HepG2 (cell line): ENCODE results near the gene PRKCG. TPM values are rescaled to one million over a fixed set of nuclear protein-coding genes. Genes with fewer than 3 reads are reported as not detected.

Experiments
- ATF3 ChIP-seq: sonication (generic); formaldehyde crosslinking; IDR thresholded peaks from 2 replicates; pipeline ENCODE4 v1.4.0; 2020; ENCODE audit warnings: missing genetic modification reagents
- CSRNP1 ChIP-seq: sonication (generic); formaldehyde crosslinking; IDR thresholded peaks from 2 replicates; pipeline ENCODE4 v1.8.1; 2023; ENCODE audit warnings: mild to moderate bottlenecking, missing genetic modification reagents
- HNRNPK ChIP-seq: fragments of 200-400 bp; formaldehyde crosslinking; IDR thresholded peaks from 2 replicates; pipeline ENCODE4 v1.6.1; 2018; ENCODE audit warnings: low read length, low read depth, moderate library complexity, mild to moderate bottlenecking; ENCODE audit not compliant: poor library complexity, severe bottlenecking
- KLF16 ChIP-seq, 2 experiments: sonication (generic) in 1 of 2; formaldehyde crosslinking in 1 of 2; IDR thresholded peaks; 2 replicates each; pipeline versions ENCODE4 v1.6.1 to v1.8.0; 2016 to 2023; ENCODE audit warnings: missing genetic modification reagents in 2 of 2, missing compliant biosample characterization in 1 of 2
- MAF1 ChIP-seq: sonication (generic); formaldehyde crosslinking; IDR thresholded peaks from 2 replicates; pipeline ENCODE4 v1.5.0; 2020; ENCODE audit warnings: missing genetic modification reagents, borderline replicate concordance
- MTF1 ChIP-seq: sonication (generic); formaldehyde crosslinking; IDR thresholded peaks from 2 replicates; pipeline ENCODE4 v1.5.0; 2020; ENCODE audit warnings: missing genetic modification reagents
- NRL ChIP-seq: sonication (generic); formaldehyde crosslinking; IDR thresholded peaks from 2 replicates; pipeline ENCODE4 v1.5.0; 2020; ENCODE audit warnings: missing genetic modification reagents, mild to moderate bottlenecking, moderate library complexity, borderline replicate concordance
- POGZ ChIP-seq: sonication (generic); formaldehyde crosslinking; IDR thresholded peaks from 2 replicates; pipeline ENCODE4 v1.4.0; 2020; ENCODE audit warnings: mild to moderate bottlenecking, missing genetic modification reagents
- SAFB2 ChIP-seq: sonication (generic); formaldehyde crosslinking; IDR thresholded peaks from 2 replicates; pipeline ENCODE4 v1.5.1; 2020; ENCODE audit warnings: missing genetic modification reagents, low read depth, mild to moderate bottlenecking, borderline replicate concordance
- SMAD3 ChIP-seq: sonication (generic); formaldehyde crosslinking; IDR thresholded peaks from 2 replicates; pipeline ENCODE4 v1.4.0; 2020; ENCODE audit warnings: missing genetic modification reagents
- SMARCC2 ChIP-seq: fragments of 450-650 bp; IDR thresholded peaks from 2 replicates; pipeline ENCODE4 v1.6.1; 2017; ENCODE audit warnings: antibody characterized with exemption, mild to moderate bottlenecking
- SP5 ChIP-seq: IDR thresholded peaks from 2 replicates; pipeline ENCODE4 v1.6.1; 2016; ENCODE audit warnings: low read depth, borderline replicate concordance
- ZFP82 ChIP-seq: sonication (generic); formaldehyde crosslinking; IDR thresholded peaks from 2 replicates; pipeline ENCODE4 v1.5.1; 2020; ENCODE audit warnings: mild to moderate bottlenecking, missing genetic modification reagents, borderline replicate concordance
- ZNF460 ChIP-seq: sonication (generic); formaldehyde crosslinking; IDR thresholded peaks from 2 replicates; pipeline ENCODE4 v1.5.1; 2020; ENCODE audit warnings: missing genetic modification reagents, mild to moderate bottlenecking, borderline replicate concordance
- ZNF496 ChIP-seq: sonication (generic); formaldehyde crosslinking; IDR thresholded peaks from 2 replicates; pipeline ENCODE4 v1.8.1; 2023; ENCODE audit warnings: mild to moderate bottlenecking, moderate library complexity, missing genetic modification reagents; ENCODE audit not compliant: insufficient replicate concordance
- ZNF567 ChIP-seq: sonication (generic); formaldehyde crosslinking; IDR thresholded peaks from 2 replicates; pipeline ENCODE4 v1.8.1; 2023; ENCODE audit warnings: mild to moderate bottlenecking, missing genetic modification reagents, borderline replicate concordance
- ZNF747 ChIP-seq: sonication (generic); formaldehyde crosslinking; IDR thresholded peaks from 2 replicates; pipeline ENCODE4 v1.8.1; 2023; ENCODE audit warnings: missing genetic modification reagents, mild to moderate bottlenecking, borderline replicate concordance
- polyA plus RNA-seq, 8 experiments: library from polyadenylated mRNA; depleted of rRNA in 3 of 8; stranded (reverse) in 7 of 8; unstranded in 1 of 8; fragments of >200 nt; fragmentation: Illumina TruSeq in 4 of 8; extraction: Trizol in 4 of 8; gene quantifications; 2 replicates each; pipeline versions ENCODE4 v1.2.1 to v1.2.3, GENCODE V29; 2011 to 2016; ENCODE audit warnings: low read depth in 4 of 8, missing spikeins in 1 of 8, mixed read lengths in 1 of 8; ENCODE audit not compliant: insufficient read depth in 1 of 8
- total RNA-seq, 5 experiments: library from RNA; depleted of rRNA; stranded (reverse); fragments of >200 nt; fragmentation: Illumina TruSeq; extraction: Trizol; gene quantifications; 2 replicates each; pipeline ENCODE4 v1.2.3, GENCODE V29; 2016; ENCODE audit warnings: low read depth in 1 of 5
- TF ChIP-seq, protein P1 (sequence below): sonication (generic); formaldehyde crosslinking; IDR thresholded peaks from 2 replicates; pipeline ENCODE4 v1.4.0; 2020; ENCODE audit warnings: low read depth, mild to moderate bottlenecking, missing genetic modification reagents

Gene PRKCG
- total and polyA plus RNA-seq, 2 of the 13 experiments (the other 11 are each of a cell fraction or from before 2014, with no cell fraction given): 0.02 to 0.03 TPM

- TF ChIP-seq ZNF496 (no peak), MTF1 (CRISPR knock-in tag) (no peak), POGZ (CRISPR knock-in tag) (0 out of 2 replicates have a peak, but pooled peaks have one; percentile 21), SMAD3 (CRISPR knock-in tag) (peak; percentile 89), KLF16 (CRISPR knock-in tag; IDR thresholded peaks at IDR 0.05) (peak in 1 of 2 experiments; percentile 81; a peak in 1 of 4 replicates), HNRNPK (no peak), ZNF567 (CRISPR knock-in tag) (0 out of 2 replicates have a peak, but pooled peaks have one; percentile 52), ZNF460 (CRISPR knock-in tag) (no peak; the same call in 1 of the 2 replicates), SAFB2 (CRISPR knock-in tag) (no peak), MAF1 (CRISPR knock-in tag) (no peak), ZFP82 (CRISPR knock-in tag) (no peak), ZNF747 (CRISPR knock-in tag) (peak; percentile 60; the same call in 1 of the 2 replicates), ATF3 (CRISPR knock-in tag) (no peak), NRL (no peak), CSRNP1 (CRISPR knock-in tag) (peak; percentile 82), SP5 (CRISPR knock-in tag) (peak; percentile 96), SMARCC2 (peak; percentile 86; the same call in 1 of the 2 replicates)
- TF ChIP-seq, protein P1, sequence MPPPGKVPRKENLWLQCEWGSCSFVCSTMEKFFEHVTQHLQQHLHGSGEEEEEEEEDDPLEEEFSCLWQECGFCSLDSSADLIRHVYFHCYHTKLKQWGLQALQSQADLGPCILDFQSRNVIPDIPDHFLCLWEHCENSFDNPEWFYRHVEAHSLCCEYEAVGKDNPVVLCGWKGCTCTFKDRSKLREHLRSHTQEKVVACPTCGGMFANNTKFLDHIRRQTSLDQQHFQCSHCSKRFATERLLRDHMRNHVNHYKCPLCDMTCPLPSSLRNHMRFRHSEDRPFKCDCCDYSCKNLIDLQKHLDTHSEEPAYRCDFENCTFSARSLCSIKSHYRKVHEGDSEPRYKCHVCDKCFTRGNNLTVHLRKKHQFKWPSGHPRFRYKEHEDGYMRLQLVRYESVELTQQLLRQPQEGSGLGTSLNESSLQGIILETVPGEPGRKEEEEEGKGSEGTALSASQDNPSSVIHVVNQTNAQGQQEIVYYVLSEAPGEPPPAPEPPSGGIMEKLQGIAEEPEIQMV (CRISPR knock-in tag): no peak
- TF ChIP-seq, all 625 proteins: peak for 255
Measured at GRCh38 chr19:53864308-53864836, 17.6 kb upstream of the PRKCG start (continued).
